Heart right ventricle (tissue), 16 donors: ENCODE data around the gene KCNJ4. TPM values are rescaled to one million over a fixed set of nuclear protein-coding genes. Genes with fewer than 3 reads are reported as not detected.

Source experiments
- ATAC-seq, 8 donors: fragments of 200-7000 bp; cut with Tn5 transposase; one replicate each; pipeline ENCODE4 v1.9.1; 2020; ENCODE audit warnings: mild to moderate bottlenecking in 8 of 8, moderate library complexity in 8 of 8, moderate number of reproducible peaks in 1 of 8
- DNase-seq, 2 donors: peaks; one replicate each; pipeline ENCODE4 v3.0.0-alpha.2; 2020
- H3K27ac ChIP-seq, 10 donors: fragments of 200-600 bp; sonication (generic) in 2 of 10; one replicate each; pipeline versions ENCODE4 v1.5.0 to v1.8.0; 2020 to 2022; ENCODE audit warnings: mild to moderate bottlenecking in 3 of 10
- H3K27me3 ChIP-seq, 7 donors: fragments of 200-600 bp; one replicate each; pipeline ENCODE4 v1.8.0; 2021 to 2022; ENCODE audit warnings: mild to moderate bottlenecking in 2 of 7
- H3K36me3 ChIP-seq, 9 donors: fragments of 200-600 bp; sonication (generic) in 1 of 9; one replicate each; pipeline versions ENCODE4 v1.5.0 to v1.8.0; 2020 to 2022; ENCODE audit warnings: mild to moderate bottlenecking in 2 of 9
- H3K4me1 ChIP-seq, 9 donors: fragments of 200-600 bp; sonication (generic) in 1 of 9; one replicate each; pipeline versions ENCODE4 v1.5.0 to v1.8.0; 2020 to 2022; ENCODE audit warnings: mild to moderate bottlenecking in 4 of 9
- H3K4me3 ChIP-seq, 10 donors: fragments of 200-600 bp; sonication (generic) in 2 of 10; one replicate each; pipeline versions ENCODE4 v1.5.0 to v1.8.0; 2020 to 2022; ENCODE audit warnings: mild to moderate bottlenecking in 7 of 10, moderate library complexity in 2 of 10
- H3K9me3 ChIP-seq, 11 donors: fragments of 200-600 bp in 10 of 11; sonication (generic) in 2 of 11; one replicate each; pipeline versions ENCODE4 v1.5.0 to v1.8.0; 2013 to 2022; ENCODE audit warnings: mild to moderate bottlenecking in 2 of 11, control low read depth in 1 of 11, moderate library complexity in 1 of 11
- WGBS, 2 donors: extraction: QIAGEN DNeasy Blood & Tissue Kit; methylation state at CpG; one replicate each; pipeline ENCODE4 v1.1.7; 2013; ENCODE audit warnings: inconsistent platforms in 1 of 2; 5-methylcytosine and 5-hydroxymethylcytosine counted together
- intact Hi-C, 10 donors: fragments of 100-400 bp; cut with DNase I; formaldehyde crosslinking; loops; one replicate each; pipeline versions ENCODE4 v1.11.1 to v1.14.2; 2022
- polyA plus RNA-seq, 2 donors: library from polyadenylated mRNA; stranded (reverse); fragments of 200-250 nt; gene quantifications; one replicate each; pipeline ENCODE4 v1.2.3, GENCODE V29; 2013
- total RNA-seq, 10 donors: library from RNA; stranded (reverse); fragmentation: NEBNext Ultra II Directional in 3 of 10; extraction: Animal tissue kit (Norgen Biotek cat#: 25700) in 3 of 10; gene quantifications; one replicate each; pipeline versions ENCODE4 v1.2.1 to v1.2.4, GENCODE V29; 2021 to 2023
- TF ChIP-seq, protein P1 (sequence below), 9 donors: fragments of 200-600 bp; sonication (generic) in 2 of 9; IDR thresholded peaks; one replicate each; pipeline versions ENCODE4 v1.5.0 to v1.8.0; 2021 to 2022; ENCODE audit warnings: antibody characterized with exemption in 9 of 9, mild to moderate bottlenecking in 5 of 9, moderate library complexity in 1 of 9
- donor health status: Arrhythmogenic right ventricular cardiomyopathy.
- donor health status: ischemic (EF 13 %, LVEDD 7.1; RV severe dilation, severe dysfunction).
- donor health status: healthy with polysubstance abuse.
- donor health status: DM: no; HTN: yes; CAD: no.
- donor health status: DM: no; HTN: no; CAD: no.
- donor health status: ischemic (EF 25% LVEDD 6.9; RV normal size, moderate dysfunction).
- donor health status: ischemic (EF 25% LVEDD 5.7; RV mildly dilated, moderate dysfunction).
- donor health status: healthy.
- donor health status: DM: yes; HTN: yes; CAD: no.
- donor health status: Ischemic cardiomyopathy.
- donor health status: ischemic (EF 35%, LVEDD 5.7; RV mildly dilated, moderate dysfunction).
- donor health status: nonischemic (EF 11% LVEDD 7.7; RV severe dilation, severe dysfunction).
- donor health status: DM: yes; HTN: yes; CAD: no.
- donor health status: PGD.
- donor health status: ischemic (EF 29% LVEDD 5.4; RV normal size, mild dysfunction).
- donor health status: nonischemic (EF 23%, LVEDD 6.1; RV moderate dilation, normal function).

The KCNJ4 gene
- total and polyA plus RNA-seq, 12 donors = 4.9 to 93.3 (median 33.9) TPM

DNA sequence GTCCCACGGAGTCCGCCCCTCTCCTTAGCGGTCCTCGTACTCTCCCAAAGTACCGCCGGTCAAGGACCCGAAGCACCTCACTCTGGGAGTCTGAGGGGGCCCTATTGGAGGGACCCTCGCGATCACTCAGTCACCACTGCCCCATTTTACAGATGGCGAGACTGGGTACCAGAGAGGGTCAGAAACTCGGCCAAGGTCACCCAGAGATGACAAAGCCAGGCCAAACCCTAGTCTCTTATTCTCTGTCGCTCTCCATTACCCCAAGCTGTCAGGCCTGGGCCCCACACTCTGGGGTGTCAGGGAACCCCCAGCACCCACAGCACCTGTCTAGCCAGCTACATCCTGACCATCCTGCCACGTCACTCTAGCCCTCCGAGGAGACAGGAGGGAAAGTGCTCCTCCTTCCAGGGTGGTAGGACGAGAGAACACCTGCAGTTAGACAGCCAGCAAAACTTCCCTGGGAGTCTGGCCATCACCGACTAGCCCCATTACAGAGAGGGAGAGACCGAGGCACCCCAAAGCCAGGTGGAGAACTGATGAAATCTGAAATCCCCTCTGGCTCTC, 1.4 kb upstream of the KCNJ4 start:
- DNase-seq = no peak
- TF ChIP-seq, protein P1, sequence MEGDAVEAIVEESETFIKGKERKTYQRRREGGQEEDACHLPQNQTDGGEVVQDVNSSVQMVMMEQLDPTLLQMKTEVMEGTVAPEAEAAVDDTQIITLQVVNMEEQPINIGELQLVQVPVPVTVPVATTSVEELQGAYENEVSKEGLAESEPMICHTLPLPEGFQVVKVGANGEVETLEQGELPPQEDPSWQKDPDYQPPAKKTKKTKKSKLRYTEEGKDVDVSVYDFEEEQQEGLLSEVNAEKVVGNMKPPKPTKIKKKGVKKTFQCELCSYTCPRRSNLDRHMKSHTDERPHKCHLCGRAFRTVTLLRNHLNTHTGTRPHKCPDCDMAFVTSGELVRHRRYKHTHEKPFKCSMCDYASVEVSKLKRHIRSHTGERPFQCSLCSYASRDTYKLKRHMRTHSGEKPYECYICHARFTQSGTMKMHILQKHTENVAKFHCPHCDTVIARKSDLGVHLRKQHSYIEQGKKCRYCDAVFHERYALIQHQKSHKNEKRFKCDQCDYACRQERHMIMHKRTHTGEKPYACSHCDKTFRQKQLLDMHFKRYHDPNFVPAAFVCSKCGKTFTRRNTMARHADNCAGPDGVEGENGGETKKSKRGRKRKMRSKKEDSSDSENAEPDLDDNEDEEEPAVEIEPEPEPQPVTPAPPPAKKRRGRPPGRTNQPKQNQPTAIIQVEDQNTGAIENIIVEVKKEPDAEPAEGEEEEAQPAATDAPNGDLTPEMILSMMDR (IDR thresholded peaks at IDR 0.05) = no peak
- intact Hi-C loops = no loop called here
- H3K9me3 ChIP-seq = no peaks in the 10 kb centered on the region
- peaks cover 10 to 94% (median 60%) of the 10 kb centered on the region in 7 donors for H3K27me3 ChIP-seq
- peaks cover 3 to 57% (median 14%) of the 10 kb centered on the region in 9 donors for H3K4me1 ChIP-seq
- H3K36me3 ChIP-seq = no peaks in the 10 kb centered on the region
- peak overlapping the region in 8 of 10 donors; percentile 28 to 99 (median 80) for H3K27ac ChIP-seq
- 50 to 52% methylated on average over 17 of the region's 17 CpGs for WGBS, 2 donors
- peak overlapping the region in 9 of 10 donors; percentile 45 to 61 (median 56) for H3K4me3 ChIP-seq
- ATAC-seq = peak in 1 of 8 donors; percentile 5

DNA sequence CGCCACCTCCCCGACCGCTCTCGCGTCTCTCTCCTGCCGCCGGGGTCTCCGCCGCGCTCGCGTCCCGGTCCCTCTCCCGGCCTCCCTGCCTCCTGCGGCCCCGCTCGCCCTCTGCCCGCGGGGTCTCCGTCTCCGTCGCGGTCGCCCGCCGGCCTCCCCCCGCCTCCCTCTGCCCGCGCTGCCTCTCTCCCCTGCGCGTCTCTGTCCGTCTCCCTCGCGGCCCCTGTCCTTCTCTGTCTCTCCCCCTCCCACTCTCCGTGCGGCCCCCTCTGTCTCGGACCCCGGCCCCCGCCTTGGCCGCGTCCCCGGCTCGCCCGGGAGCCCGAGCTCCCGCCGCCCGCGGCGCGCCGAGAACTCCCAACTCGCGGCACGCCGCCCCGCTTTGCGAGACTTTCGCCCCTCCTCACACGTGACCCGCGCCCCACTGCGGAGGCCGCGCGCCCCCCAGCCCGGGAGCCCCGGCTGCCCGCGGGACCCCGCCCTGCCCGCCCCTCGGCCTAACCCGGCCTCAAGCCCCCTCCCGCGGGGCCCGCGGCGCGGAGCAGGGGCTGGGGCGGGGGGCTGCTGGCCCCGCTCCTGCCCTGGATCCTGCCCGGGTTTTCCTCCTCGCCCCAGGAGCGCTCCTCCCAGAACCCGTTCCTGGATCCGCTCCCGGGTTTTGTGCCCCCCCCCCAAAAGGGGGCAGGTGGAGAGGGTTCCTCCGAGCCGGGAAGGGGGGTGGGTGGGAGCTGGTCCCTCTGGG, 702 bp upstream of the KCNJ4 start:
- Histone ChIP-seq H3K9me3 (no peaks in the 10 kb centered on the region), H3K36me3 (no peaks in the 10 kb centered on the region), H3K27ac (peak overlapping the region in 8 of 10 donors; percentile 28 to 99 (median 82)), H3K4me3 (peak overlapping the region; percentile 18 to 61 (median 54)), H3K27me3 (peaks cover 10 to 93% (median 60%) of the 10 kb centered on the region in 7 donors), H3K4me1 (peaks cover 3 to 58% (median 14%) of the 10 kb centered on the region in 9 donors)
- ATAC-seq = peak in 2 of 8 donors; percentile 1
- intact Hi-C loops = no loop called here
- WGBS, 2 donors = 1% methylated on average over 34 to 90 of the region's 90 CpGs
- TF ChIP-seq, protein P1 (IDR thresholded peaks at IDR 0.05) = no peak
- DNase-seq = peak in 1 of 2 donors; percentile 66

DNA sequence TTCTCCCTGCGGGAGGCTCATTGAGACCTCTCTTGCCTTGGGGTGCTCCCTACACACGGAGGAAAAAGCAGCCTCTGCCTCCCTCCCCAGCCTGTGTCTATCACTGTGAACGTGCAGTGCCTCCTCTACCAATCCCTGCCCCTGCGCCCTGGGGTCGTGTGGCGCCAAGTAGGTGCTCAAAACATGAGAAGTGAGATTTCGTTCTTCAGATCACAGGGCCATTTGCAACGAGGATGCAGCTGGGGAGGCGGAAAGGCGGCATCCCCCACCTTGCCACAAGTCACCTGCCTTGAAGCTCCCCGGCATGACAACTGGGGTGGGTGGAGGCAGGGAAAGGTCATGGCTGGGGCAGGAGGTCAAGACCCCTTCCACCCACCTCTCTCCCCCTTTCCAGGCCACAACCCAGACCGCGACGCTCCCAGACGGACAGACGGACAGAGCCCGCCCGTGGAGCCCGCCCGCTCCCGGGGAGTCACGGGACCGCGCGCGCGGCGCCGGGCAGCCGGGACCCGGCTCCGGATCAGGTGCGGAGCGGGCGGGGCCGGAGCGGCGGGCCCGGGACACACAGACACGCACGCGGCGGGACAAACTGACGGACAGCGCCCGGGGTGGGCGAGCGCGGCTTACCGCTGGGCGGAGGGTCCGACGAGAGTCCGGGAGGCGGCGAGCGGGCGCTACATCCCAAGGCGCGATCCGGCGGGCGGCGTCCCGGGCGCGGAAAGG, 485 bp downstream of the KCNJ4 start:
- no peak for DNase-seq
- Histone ChIP-seq H3K9me3 (no peaks in the 10 kb centered on the region), H3K27ac (peak overlapping the region in 9 of 10 donors; percentile 20 to 99 (median 91)), H3K4me1 (peaks cover 3 to 61% (median 22%) of the 10 kb centered on the region in 9 donors), H3K27me3 (peaks cover 10 to 92% (median 57%) of the 10 kb centered on the region in 7 donors), H3K4me3 (peak overlapping the region; percentile 23 to 63 (median 52)), H3K36me3 (no peaks in the 10 kb centered on the region)
- WGBS, 2 donors = 7% methylated on average over 49 to 65 of the region's 67 CpGs
- intact Hi-C loops = loop anchor here in 1 of 10 donors (5.0 kb wide), 1 partner anchor 42 kb away; no protein-coding TSS in a partner anchor
- ATAC-seq = peak in 3 of 8 donors; percentile 14 to 29 (median 16)
- TF ChIP-seq, protein P1 (IDR thresholded peaks at IDR 0.05) = no peak

DNA sequence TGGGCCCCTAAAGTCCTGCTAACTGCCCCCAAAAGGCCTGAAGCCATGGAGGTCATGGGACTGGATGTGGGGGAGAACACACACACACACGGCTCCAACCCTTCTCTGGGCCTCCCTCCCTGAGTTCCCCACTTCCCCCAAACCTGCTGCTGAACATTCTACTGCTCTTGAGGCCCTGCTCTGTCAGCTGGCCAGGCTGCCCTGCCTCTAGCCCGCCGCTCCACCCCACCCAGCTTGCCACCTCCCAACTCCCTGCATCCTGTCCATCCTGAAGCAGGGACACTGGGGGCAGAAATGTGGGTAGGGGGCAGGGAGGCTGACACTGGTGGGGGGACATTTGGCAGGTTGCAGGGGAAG, 1.0 kb downstream of the KCNJ4 start:
- Histone ChIP-seq H3K27ac (peak overlapping the region in 7 of 10 donors; percentile 78 to 99 (median 94)), H3K9me3 (no peaks in the 10 kb centered on the region), H3K4me1 (peaks cover 3 to 67% (median 24%) of the 10 kb centered on the region in 9 donors), H3K36me3 (no peaks in the 10 kb centered on the region), H3K27me3 (peaks cover 10 to 92% (median 61%) of the 10 kb centered on the region in 7 donors), H3K4me3 (peak overlapping the region; percentile 23 to 63 (median 52))
- intact Hi-C loops = loop anchor here in 1 of 10 donors (5.0 kb wide), 1 partner anchor 42 kb away; no protein-coding TSS in a partner anchor
- 45 to 48% methylated on average over 3 of the region's 3 CpGs for WGBS, 2 donors
- DNase-seq (no peak), ATAC-seq (peak in 1 of 8 donors; percentile 14)
- TF ChIP-seq, protein P1 (IDR thresholded peaks at IDR 0.05) = no peak
